ENCODE results near the gene CHD9. TPM values are rescaled to one million over a fixed set of nuclear protein-coding genes. Genes with fewer than 3 reads are reported as not detected.

The CHD9 gene
- total and polyA plus RNA-seq, 3 donors from 2014 or later = 10.4 to 67.3 (median 57.5) TPM

DNA sequence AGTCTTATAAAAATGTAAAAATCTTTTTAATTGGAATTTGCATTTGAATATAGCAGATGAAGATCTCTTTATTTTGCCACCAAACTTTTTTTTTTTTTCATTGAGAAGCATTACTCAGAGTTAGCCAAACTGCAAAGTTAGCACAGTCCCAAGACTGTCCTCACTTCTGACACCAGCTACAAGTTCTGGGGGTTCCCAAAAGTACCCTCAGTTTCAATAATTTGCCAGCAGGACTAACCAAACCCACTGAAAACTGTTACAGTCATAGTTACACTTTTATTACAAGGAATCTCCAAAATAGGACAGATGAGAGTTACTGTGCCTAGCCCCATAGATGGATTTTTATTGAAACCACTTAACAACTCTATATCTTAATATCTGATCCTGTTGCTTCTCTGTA, 144.1 kb downstream of the CHD9 start:
- no peaks in the 10 kb centered on the region for H3K36me3 ChIP-seq (ENCODE audit: low read depth, missing control alignments)
- no peaks in the 10 kb centered on the region for H3K9me3 ChIP-seq
- DNase-seq = no peak
- H3K27ac ChIP-seq = no peak overlapping the region
- H3K4me3 ChIP-seq = no peak overlapping the region
- H3K27me3 ChIP-seq = no peaks in the 10 kb centered on the region
- H3K4me1 ChIP-seq = no peaks in the 10 kb centered on the region
- no peak for TF ChIP-seq POLR2A (IDR thresholded peaks at IDR 0.05)
- TF ChIP-seq, protein P1, sequence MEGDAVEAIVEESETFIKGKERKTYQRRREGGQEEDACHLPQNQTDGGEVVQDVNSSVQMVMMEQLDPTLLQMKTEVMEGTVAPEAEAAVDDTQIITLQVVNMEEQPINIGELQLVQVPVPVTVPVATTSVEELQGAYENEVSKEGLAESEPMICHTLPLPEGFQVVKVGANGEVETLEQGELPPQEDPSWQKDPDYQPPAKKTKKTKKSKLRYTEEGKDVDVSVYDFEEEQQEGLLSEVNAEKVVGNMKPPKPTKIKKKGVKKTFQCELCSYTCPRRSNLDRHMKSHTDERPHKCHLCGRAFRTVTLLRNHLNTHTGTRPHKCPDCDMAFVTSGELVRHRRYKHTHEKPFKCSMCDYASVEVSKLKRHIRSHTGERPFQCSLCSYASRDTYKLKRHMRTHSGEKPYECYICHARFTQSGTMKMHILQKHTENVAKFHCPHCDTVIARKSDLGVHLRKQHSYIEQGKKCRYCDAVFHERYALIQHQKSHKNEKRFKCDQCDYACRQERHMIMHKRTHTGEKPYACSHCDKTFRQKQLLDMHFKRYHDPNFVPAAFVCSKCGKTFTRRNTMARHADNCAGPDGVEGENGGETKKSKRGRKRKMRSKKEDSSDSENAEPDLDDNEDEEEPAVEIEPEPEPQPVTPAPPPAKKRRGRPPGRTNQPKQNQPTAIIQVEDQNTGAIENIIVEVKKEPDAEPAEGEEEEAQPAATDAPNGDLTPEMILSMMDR (IDR thresholded peaks at IDR 0.05) = no peak
- intact Hi-C loops (cut with DNase I; ENCODE audit: low total_unique reads) = no loop called here

DNA sequence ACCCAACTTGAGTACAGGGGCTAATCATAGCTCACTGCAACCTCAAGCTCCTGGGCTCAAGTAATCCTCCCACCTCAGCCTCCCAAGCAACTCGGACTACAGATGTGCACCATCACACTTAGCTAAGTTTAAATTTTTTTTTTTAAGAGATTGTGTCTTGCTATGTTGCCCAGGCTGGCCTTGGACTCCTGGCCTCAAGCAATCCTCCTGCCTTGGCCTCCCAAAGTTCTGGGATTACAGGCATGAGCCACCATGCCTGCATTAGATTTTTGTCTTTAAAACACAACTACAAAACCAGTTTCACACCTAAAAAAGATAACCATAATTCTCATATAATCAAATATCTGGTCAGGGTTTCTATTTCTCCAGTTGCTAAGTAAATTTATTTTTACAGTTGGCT, 147.1 kb downstream of the CHD9 start:
- no peaks in the 10 kb centered on the region for H3K36me3 ChIP-seq (ENCODE audit: low read depth, missing control alignments)
- H3K4me3 ChIP-seq = no peak overlapping the region
- H3K4me1 ChIP-seq = no peaks in the 10 kb centered on the region
- H3K9me3 ChIP-seq = no peaks in the 10 kb centered on the region
- H3K27ac ChIP-seq = no peak overlapping the region
- intact Hi-C loops (cut with DNase I; ENCODE audit: low total_unique reads) = no loop called here
- H3K27me3 ChIP-seq = no peaks in the 10 kb centered on the region
- 95% methylated on average over 1 of the region's 1 CpG for WGBS, 2 donors
- DNase-seq = no peak
- TF ChIP-seq, protein P1 (IDR thresholded peaks at IDR 0.05) = no peak
- no peak for TF ChIP-seq POLR2A (IDR thresholded peaks at IDR 0.05)

DNA sequence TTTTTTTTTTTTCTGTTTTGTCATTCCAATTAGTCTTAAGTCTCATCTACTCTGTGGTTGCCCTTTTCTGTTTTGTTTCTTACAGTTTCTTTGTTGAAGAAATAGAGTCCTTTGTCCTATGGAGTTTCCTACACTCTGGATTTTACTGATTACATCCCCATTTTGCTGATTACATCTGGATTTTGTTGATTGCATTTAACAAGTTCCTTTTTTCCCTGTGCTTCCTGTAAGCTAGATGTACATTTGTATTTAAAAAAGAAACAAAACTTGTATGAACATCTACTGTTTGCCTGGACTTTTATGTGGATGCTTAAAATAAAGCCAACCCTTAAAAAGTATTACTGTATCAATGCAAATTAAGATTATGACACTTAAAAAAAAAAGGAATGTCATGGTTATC, 147.6 kb downstream of the CHD9 start:
- Histone ChIP-seq H3K27ac (no peak overlapping the region), H3K36me3 (ENCODE audit: low read depth, missing control alignments) (no peaks in the 10 kb centered on the region), H3K27me3 (no peaks in the 10 kb centered on the region), H3K9me3 (no peaks in the 10 kb centered on the region), H3K4me3 (no peak overlapping the region), H3K4me1 (no peaks in the 10 kb centered on the region)
- intact Hi-C loops (cut with DNase I; ENCODE audit: low total_unique reads) = no loop called here
- DNase-seq = no peak
- TF ChIP-seq, protein P1 (IDR thresholded peaks at IDR 0.05) = no peak
- TF ChIP-seq POLR2A (IDR thresholded peaks at IDR 0.05) = no peak

DNA sequence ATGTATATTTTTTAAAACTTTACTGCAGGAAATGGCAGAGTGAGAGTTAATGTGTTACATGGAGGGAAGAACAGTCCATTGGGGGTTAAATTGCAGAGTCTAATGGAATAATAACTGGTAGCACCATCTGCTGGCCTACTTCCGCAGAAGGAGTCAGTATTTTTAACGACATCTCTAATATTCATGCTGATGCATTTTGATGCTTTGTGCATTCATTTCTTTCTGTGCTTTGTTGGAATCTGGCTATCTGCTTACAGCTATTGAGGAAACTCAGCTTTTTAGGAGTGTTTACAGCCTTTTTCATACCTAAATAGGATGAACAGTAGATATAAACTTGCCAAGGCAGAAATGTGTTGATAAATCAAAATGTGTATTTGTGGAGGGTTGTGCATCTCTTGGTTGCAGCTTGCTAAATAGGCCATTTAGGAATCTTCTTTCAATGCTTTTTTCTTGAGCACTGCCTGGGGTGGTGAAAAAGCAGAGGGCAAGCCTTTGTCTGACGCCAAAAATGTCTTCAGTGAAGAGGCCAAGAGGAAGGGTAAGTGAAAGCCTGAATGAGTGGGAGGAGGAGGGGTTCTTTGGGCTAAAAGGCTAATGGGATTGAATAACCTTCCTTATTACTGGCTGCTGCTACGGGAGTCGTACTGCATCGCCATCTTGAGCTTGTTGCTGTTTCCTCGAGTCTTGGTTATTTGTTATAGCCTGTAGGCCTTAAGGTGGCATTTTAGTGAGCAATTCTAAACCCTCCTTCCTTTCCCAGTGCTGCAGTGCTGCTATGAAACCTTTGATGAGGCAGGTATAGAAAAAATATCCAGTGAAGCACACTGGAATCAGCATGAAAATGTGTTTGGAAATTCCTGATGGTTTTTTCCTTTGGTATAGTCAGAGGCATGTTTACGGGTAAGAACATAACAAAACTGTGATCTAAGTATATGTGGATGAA, 153.3 kb downstream of the CHD9 start:
- intact Hi-C loops (cut with DNase I; ENCODE audit: low total_unique reads) = no loop called here
- peaks cover 8% of the 10 kb centered on the region for H3K4me1 ChIP-seq
- peak overlapping the region; percentile 45 to 54 for H3K4me3 ChIP-seq
- DNase-seq = peak; percentile 78
- 8% methylated on average over 8 of the region's 8 CpGs for WGBS, 2 donors
- H3K27ac ChIP-seq = peak overlapping the region; percentile 87 to 88
- H3K9me3 ChIP-seq = no peaks in the 10 kb centered on the region
- no peaks in the 10 kb centered on the region for H3K36me3 ChIP-seq (ENCODE audit: low read depth, missing control alignments)
- TF ChIP-seq POLR2A (IDR thresholded peaks at IDR 0.05) = no peak
- TF ChIP-seq, protein P1 (IDR thresholded peaks at IDR 0.05) = peak; percentile 36 to 44 (median 43)
- H3K27me3 ChIP-seq = no peaks in the 10 kb centered on the region

DNA sequence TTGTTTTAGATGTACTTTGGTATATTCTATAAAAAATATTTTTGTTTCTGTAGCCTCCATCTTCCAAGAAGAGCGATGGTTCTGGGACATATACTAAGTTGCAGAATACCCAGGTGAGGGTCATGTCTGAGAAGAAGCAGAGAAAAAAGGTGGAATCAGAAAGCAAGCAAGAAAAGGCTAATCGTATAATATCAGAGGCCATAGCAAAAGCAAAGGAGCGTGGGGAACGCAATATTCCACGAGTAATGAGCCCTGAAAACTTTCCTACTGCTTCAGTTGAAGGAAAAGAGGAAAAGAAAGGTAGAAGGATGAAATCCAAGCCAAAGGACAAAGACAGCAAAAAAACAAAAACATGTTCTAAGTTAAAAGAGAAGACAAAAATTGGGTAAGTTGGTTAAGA, 154.6 kb downstream of the CHD9 start:
- intact Hi-C loops (cut with DNase I; ENCODE audit: low total_unique reads) = no loop called here
- Histone ChIP-seq H3K4me1 (peaks cover 9% of the 10 kb centered on the region), H3K4me3 (peak overlapping the region in 1 of 2 donors; percentile 54), H3K9me3 (no peaks in the 10 kb centered on the region), H3K27ac (peak overlapping the region; percentile 87 to 88), H3K27me3 (no peaks in the 10 kb centered on the region), H3K36me3 (ENCODE audit: low read depth, missing control alignments) (no peaks in the 10 kb centered on the region)
- 22 to 25% methylated on average over 5 of the region's 5 CpGs for WGBS, 2 donors
- DNase-seq = no peak
- TF ChIP-seq, protein P1 (IDR thresholded peaks at IDR 0.05) = no peak
- TF ChIP-seq POLR2A (IDR thresholded peaks at IDR 0.05) = no peak
